ENCODE measurements around the gene MCF2L2. TPM values are rescaled to one million over a fixed set of nuclear protein-coding genes. Genes with fewer than 3 reads are reported as not detected.

MCF2L2 gene
- total RNA-seq, 1 donor from 2014 or later: 0.84 TPM

- no peaks in the 10 kb centered on the region for H3K27me3 ChIP-seq (ENCODE audit: control insufficient read depth, insufficient read depth, low read length)
- H3K4me3 ChIP-seq (ENCODE audit: low read depth, low read length): no peak overlapping the region
- TF ChIP-seq, protein P1, sequence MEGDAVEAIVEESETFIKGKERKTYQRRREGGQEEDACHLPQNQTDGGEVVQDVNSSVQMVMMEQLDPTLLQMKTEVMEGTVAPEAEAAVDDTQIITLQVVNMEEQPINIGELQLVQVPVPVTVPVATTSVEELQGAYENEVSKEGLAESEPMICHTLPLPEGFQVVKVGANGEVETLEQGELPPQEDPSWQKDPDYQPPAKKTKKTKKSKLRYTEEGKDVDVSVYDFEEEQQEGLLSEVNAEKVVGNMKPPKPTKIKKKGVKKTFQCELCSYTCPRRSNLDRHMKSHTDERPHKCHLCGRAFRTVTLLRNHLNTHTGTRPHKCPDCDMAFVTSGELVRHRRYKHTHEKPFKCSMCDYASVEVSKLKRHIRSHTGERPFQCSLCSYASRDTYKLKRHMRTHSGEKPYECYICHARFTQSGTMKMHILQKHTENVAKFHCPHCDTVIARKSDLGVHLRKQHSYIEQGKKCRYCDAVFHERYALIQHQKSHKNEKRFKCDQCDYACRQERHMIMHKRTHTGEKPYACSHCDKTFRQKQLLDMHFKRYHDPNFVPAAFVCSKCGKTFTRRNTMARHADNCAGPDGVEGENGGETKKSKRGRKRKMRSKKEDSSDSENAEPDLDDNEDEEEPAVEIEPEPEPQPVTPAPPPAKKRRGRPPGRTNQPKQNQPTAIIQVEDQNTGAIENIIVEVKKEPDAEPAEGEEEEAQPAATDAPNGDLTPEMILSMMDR (IDR thresholded peaks at IDR 0.05; ENCODE audit: insufficient read depth, low read length, poor library complexity, severe bottlenecking): no peak
- H3K36me3 ChIP-seq (ENCODE audit: control insufficient read depth, insufficient read depth, low read length): no peaks in the 10 kb centered on the region
- DNase-seq (ENCODE audit: low read depth): no peak
Observed at GRCh38 chr3:183312433-183312832, 116.0 kb downstream of the MCF2L2 start.

- no peak for DNase-seq (ENCODE audit: low read depth)
- TF ChIP-seq, protein P1 (IDR thresholded peaks at IDR 0.05; ENCODE audit: insufficient read depth, low read length, poor library complexity, severe bottlenecking): no peak
Observed at GRCh38 chr3:183310936-183311335, 117.5 kb downstream of the MCF2L2 start.

DNA sequence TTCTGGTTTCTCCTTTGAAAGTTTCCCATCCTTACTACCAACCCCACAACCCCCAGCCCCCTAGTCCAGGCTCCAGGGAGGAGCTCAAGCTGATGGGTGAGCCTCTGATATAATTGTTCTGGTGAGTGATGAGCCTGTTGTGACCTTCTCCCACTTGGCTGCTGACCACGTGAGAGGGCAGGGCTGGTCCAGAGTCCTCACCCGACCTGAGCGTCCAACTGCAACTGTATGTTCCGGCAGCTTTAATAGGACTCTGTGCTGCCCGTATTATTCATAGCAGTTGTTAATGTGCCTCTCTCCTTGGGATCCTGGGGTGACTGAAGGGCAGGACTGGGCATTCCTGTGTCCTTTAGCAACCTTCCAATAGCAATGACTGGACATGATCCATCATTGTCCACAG, 119.1 kb downstream of the MCF2L2 start:
- Histone ChIP-seq H3K36me3 (ENCODE audit: control insufficient read depth, insufficient read depth, low read length) (no peaks in the 10 kb centered on the region), H3K4me3 (ENCODE audit: low read depth, low read length) (no peak overlapping the region), H3K27me3 (ENCODE audit: control insufficient read depth, insufficient read depth, low read length) (no peaks in the 10 kb centered on the region)
- TF ChIP-seq, protein P1 (IDR thresholded peaks at IDR 0.05; ENCODE audit: insufficient read depth, low read length, poor library complexity, severe bottlenecking): no peak
- DNase-seq (ENCODE audit: low read depth): no peak

More at GRCh38 chr3:183310936-183311335, 117.5 kb downstream of the MCF2L2 start:
- Histone ChIP-seq H3K4me3 (ENCODE audit: low read depth, low read length) (no peak overlapping the region), H3K36me3 (ENCODE audit: control insufficient read depth, insufficient read depth, low read length) (no peaks in the 10 kb centered on the region), H3K27me3 (ENCODE audit: control insufficient read depth, insufficient read depth, low read length) (no peaks in the 10 kb centered on the region)

DNA sequence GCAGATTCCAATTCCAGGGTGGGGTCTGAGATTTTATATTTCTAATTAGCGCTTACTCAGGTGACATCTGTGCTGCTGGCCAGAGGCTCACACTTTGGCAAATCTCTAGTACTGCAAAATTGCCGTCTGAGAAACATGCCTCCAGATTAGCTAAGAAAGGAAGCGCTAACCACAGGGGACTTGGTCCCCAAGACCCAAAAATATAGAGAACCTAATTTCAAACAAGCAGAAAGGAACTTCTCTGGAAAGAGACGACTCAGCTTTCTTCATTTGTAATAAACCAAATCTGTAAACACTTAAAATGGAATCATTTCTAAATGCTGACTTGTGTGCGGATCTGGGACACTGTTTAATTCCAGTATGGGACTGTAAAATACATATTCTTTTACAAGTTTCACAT, 119.7 kb downstream of the MCF2L2 start:
- Histone ChIP-seq H3K36me3 (ENCODE audit: control insufficient read depth, insufficient read depth, low read length) (no peaks in the 10 kb centered on the region), H3K4me3 (ENCODE audit: low read depth, low read length) (no peak overlapping the region), H3K27me3 (ENCODE audit: control insufficient read depth, insufficient read depth, low read length) (no peaks in the 10 kb centered on the region)
- TF ChIP-seq, protein P1 (IDR thresholded peaks at IDR 0.05; ENCODE audit: insufficient read depth, low read length, poor library complexity, severe bottlenecking): no peak
- no peak for DNase-seq (ENCODE audit: low read depth)

DNA sequence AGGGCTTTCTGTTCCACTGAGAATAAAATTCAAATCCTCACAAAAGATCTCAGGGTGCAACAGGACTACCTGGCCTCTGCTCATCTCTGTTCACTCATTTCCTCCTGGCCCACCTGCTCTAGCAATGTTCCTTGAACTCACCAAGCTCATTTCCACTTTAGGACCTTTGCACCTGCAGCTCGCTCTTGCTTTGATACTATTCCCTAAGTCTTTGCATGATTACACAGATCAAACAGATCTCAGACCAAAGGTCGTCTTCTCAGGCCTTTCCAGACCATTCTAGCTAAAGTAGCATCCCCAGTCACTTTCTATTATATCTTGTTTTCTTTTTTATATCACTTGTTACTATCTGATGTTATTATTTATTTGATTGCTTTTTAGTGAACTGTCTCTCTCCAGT, 120.7 kb downstream of the MCF2L2 start:
- Histone ChIP-seq H3K27me3 (ENCODE audit: control insufficient read depth, insufficient read depth, low read length) (no peaks in the 10 kb centered on the region), H3K4me3 (ENCODE audit: low read depth, low read length) (no peak overlapping the region), H3K36me3 (ENCODE audit: control insufficient read depth, insufficient read depth, low read length) (no peaks in the 10 kb centered on the region)
- no peak for DNase-seq (ENCODE audit: low read depth)
- TF ChIP-seq, protein P1 (IDR thresholded peaks at IDR 0.05; ENCODE audit: insufficient read depth, low read length, poor library complexity, severe bottlenecking): no peak

Data from kidney epithelial cell (primary cell).